IPS-15b (cell line): ENCODE measurements around the gene CENPF.

Experiments
- H3K27me3 ChIP-seq: one replicate; pipeline ENCODE4 v1.6.1; 2013; ENCODE audit warnings: low read length; ENCODE audit not compliant: control insufficient read depth, insufficient read depth
- H3K36me3 ChIP-seq: one replicate; pipeline ENCODE4 v1.6.1; 2013; ENCODE audit warnings: low read length; ENCODE audit not compliant: control insufficient read depth, insufficient read depth
- H3K4me1 ChIP-seq: one replicate; pipeline ENCODE4 v1.6.1; 2013; ENCODE audit warnings: mild to moderate bottlenecking, low read length; ENCODE audit not compliant: control insufficient read depth, insufficient read depth
- H3K4me3 ChIP-seq: one replicate; pipeline ENCODE4 v1.5.1; 2013; ENCODE audit warnings: low read depth, low read length
- H3K9ac ChIP-seq: one replicate; pipeline ENCODE4 v1.6.1; 2013; ENCODE audit warnings: low read depth, mild to moderate bottlenecking, low read length
- H3K9me3 ChIP-seq: one replicate; pipeline ENCODE4 v1.6.1; 2013; ENCODE audit warnings: mild to moderate bottlenecking, low read length; ENCODE audit not compliant: control insufficient read depth, insufficient read depth

The CENPF gene

GRCh38 chr1:214648801-214649200 is 45.8 kb downstream of the CENPF start:
- Histone ChIP-seq H3K4me3 (no peak overlapping the region), H3K36me3 (peaks cover 41% of the 10 kb centered on the region), H3K9ac (no peak overlapping the region), H3K9me3 (no peaks in the 10 kb centered on the region), H3K27me3 (no peaks in the 10 kb centered on the region), H3K4me1 (no peaks in the 10 kb centered on the region)

GRCh38 chr1:214649607-214650006 is 46.6 kb downstream of the CENPF start:
- Histone ChIP-seq H3K4me1 (no peaks in the 10 kb centered on the region), H3K4me3 (no peak overlapping the region), H3K36me3 (peaks cover 43% of the 10 kb centered on the region), H3K27me3 (no peaks in the 10 kb centered on the region), H3K9ac (no peak overlapping the region), H3K9me3 (no peaks in the 10 kb centered on the region)

GRCh38 chr1:214650664-214651063 is 47.7 kb downstream of the CENPF start:
- Histone ChIP-seq H3K9me3 (no peaks in the 10 kb centered on the region), H3K9ac (no peak overlapping the region), H3K36me3 (peaks cover 45% of the 10 kb centered on the region), H3K4me1 (no peaks in the 10 kb centered on the region), H3K4me3 (no peak overlapping the region), H3K27me3 (no peaks in the 10 kb centered on the region)

- H3K9me3 ChIP-seq = no peaks in the 10 kb centered on the region
- no peaks in the 10 kb centered on the region for H3K27me3 ChIP-seq
- H3K4me1 ChIP-seq = no peaks in the 10 kb centered on the region
- H3K9ac ChIP-seq = no peak overlapping the region
- H3K4me3 ChIP-seq = no peak overlapping the region
- peaks cover 51% of the 10 kb centered on the region for H3K36me3 ChIP-seq
These were observed 54.3 kb downstream of the CENPF start for GRCh38 chr1:214657299-214657698.

GRCh38 chr1:214658175-214658574 is 55.2 kb downstream of the CENPF start:
- Histone ChIP-seq H3K27me3 (no peaks in the 10 kb centered on the region), H3K4me1 (no peaks in the 10 kb centered on the region), H3K36me3 (peaks cover 49% of the 10 kb centered on the region), H3K4me3 (no peak overlapping the region), H3K9me3 (no peaks in the 10 kb centered on the region), H3K9ac (no peak overlapping the region)

- no peak overlapping the region for H3K4me3 ChIP-seq
- H3K36me3 ChIP-seq = peaks cover 51% of the 10 kb centered on the region
- no peaks in the 10 kb centered on the region for H3K9me3 ChIP-seq
- no peak overlapping the region for H3K9ac ChIP-seq
- H3K4me1 ChIP-seq = no peaks in the 10 kb centered on the region
- H3K27me3 ChIP-seq = no peaks in the 10 kb centered on the region
These were observed 55.8 kb downstream of the CENPF start for GRCh38 chr1:214658785-214659184.

- peaks cover 48% of the 10 kb centered on the region for H3K36me3 ChIP-seq
- H3K27me3 ChIP-seq = no peaks in the 10 kb centered on the region
- no peak overlapping the region for H3K4me3 ChIP-seq
- H3K9me3 ChIP-seq = no peaks in the 10 kb centered on the region
- no peak overlapping the region for H3K9ac ChIP-seq
- no peaks in the 10 kb centered on the region for H3K4me1 ChIP-seq
These were observed 57.2 kb downstream of the CENPF start for GRCh38 chr1:214660190-214660589.

GRCh38 chr1:214660900-214661299 is 57.9 kb downstream of the CENPF start:
- H3K9me3 ChIP-seq = no peaks in the 10 kb centered on the region
- H3K4me3 ChIP-seq = no peak overlapping the region
- no peak overlapping the region for H3K9ac ChIP-seq
- peaks cover 50% of the 10 kb centered on the region for H3K36me3 ChIP-seq
- H3K4me1 ChIP-seq = no peaks in the 10 kb centered on the region
- H3K27me3 ChIP-seq = no peaks in the 10 kb centered on the region

GRCh38 chr1:214662223-214662785 is 59.3 kb downstream of the CENPF start:
- Histone ChIP-seq H3K4me1 (no peaks in the 10 kb centered on the region), H3K27me3 (no peaks in the 10 kb centered on the region), H3K4me3 (no peak overlapping the region), H3K9ac (no peak overlapping the region), H3K36me3 (peaks cover 41% of the 10 kb centered on the region), H3K9me3 (no peaks in the 10 kb centered on the region)

GRCh38 chr1:214664651-214665433 is 61.8 kb downstream of the CENPF start:
- Histone ChIP-seq H3K27me3 (no peaks in the 10 kb centered on the region), H3K4me3 (no peak overlapping the region), H3K4me1 (no peaks in the 10 kb centered on the region), H3K9ac (no peak overlapping the region), H3K36me3 (peaks cover 27% of the 10 kb centered on the region), H3K9me3 (no peaks in the 10 kb centered on the region)

GRCh38 chr1:214665606-214666110 is 62.7 kb downstream of the CENPF start:
- no peaks in the 10 kb centered on the region for H3K9me3 ChIP-seq
- H3K9ac ChIP-seq = no peak overlapping the region
- no peaks in the 10 kb centered on the region for H3K4me1 ChIP-seq
- H3K36me3 ChIP-seq = peaks cover 23% of the 10 kb centered on the region
- H3K27me3 ChIP-seq = no peaks in the 10 kb centered on the region
- H3K4me3 ChIP-seq = no peak overlapping the region

- H3K27me3 ChIP-seq = no peaks in the 10 kb centered on the region
- H3K36me3 ChIP-seq = peaks cover 17% of the 10 kb centered on the region
- no peaks in the 10 kb centered on the region for H3K9me3 ChIP-seq
- H3K9ac ChIP-seq = no peak overlapping the region
- no peak overlapping the region for H3K4me3 ChIP-seq
- no peaks in the 10 kb centered on the region for H3K4me1 ChIP-seq
These were observed 63.7 kb downstream of the CENPF start for GRCh38 chr1:214666674-214667073.
